ENCODE data around the gene FAM13A. TPM values are rescaled to one million over a fixed set of nuclear protein-coding genes. Genes with fewer than 3 reads are reported as not detected.

FAM13A gene
- total and polyA plus RNA-seq, 8 donors: 6.0 to 132 (median 45.7) TPM

GRCh38 chr4:88830598-88830997 lies 226.4 kb downstream of the FAM13A start:
- Histone ChIP-seq H3K4me1 (peaks cover 0 to 5% (median 0%) of the 10 kb centered on the region in 4 donors), H3K36me3 (no peaks in the 10 kb centered on the region), H3K27me3 (no peaks in the 10 kb centered on the region), H3K9me3 (no peaks in the 10 kb centered on the region), H3K27ac (no peak overlapping the region), H3K4me3 (no peak overlapping the region)
- TF ChIP-seq EP300 (IDR thresholded peaks at IDR 0.05) (no peak), CTCF (IDR thresholded peaks at IDR 0.05) (no peak), POLR2AphosphoS5 (IDR thresholded peaks at IDR 0.05) (no peak), POLR2A (IDR thresholded peaks at IDR 0.05) (no peak)
- no peak for DNase-seq
- WGBS, 5 donors: 67 to 74% (median 71%) methylated on average over 2 of the region's 2 CpGs
- intact Hi-C loops (cut with DNase I; ENCODE audit: low total_unique reads): no loop called here

- intact Hi-C loops (cut with DNase I; ENCODE audit: low total_unique reads): no loop called here
- Histone ChIP-seq H3K27ac (no peak overlapping the region), H3K9me3 (no peaks in the 10 kb centered on the region), H3K27me3 (no peaks in the 10 kb centered on the region), H3K4me1 (peaks cover 0 to 9% (median 1%) of the 10 kb centered on the region in 4 donors), H3K36me3 (no peaks in the 10 kb centered on the region), H3K4me3 (no peak overlapping the region)
- TF ChIP-seq POLR2A (IDR thresholded peaks at IDR 0.05) (no peak), POLR2AphosphoS5 (IDR thresholded peaks at IDR 0.05) (peak in 1 of 3 donors; percentile 5)
- no peak for DNase-seq
- WGBS, 5 donors: 0 to 85% (median 38%) methylated on average over 1 of the region's 1 CpG
Observed at GRCh38 chr4:88828842-88829571, 228.0 kb downstream of the FAM13A start.

- Histone ChIP-seq H3K36me3 (no peaks in the 10 kb centered on the region), H3K27me3 (no peaks in the 10 kb centered on the region), H3K4me3 (no peak overlapping the region), H3K9me3 (no peaks in the 10 kb centered on the region), H3K27ac (no peak overlapping the region), H3K4me1 (peaks cover 0 to 12% (median 5%) of the 10 kb centered on the region in 4 donors)
- TF ChIP-seq POLR2AphosphoS5 (IDR thresholded peaks at IDR 0.05) (no peak), CTCF (IDR thresholded peaks at IDR 0.05) (no peak), EP300 (IDR thresholded peaks at IDR 0.05) (no peak), POLR2A (IDR thresholded peaks at IDR 0.05) (no peak)
- WGBS, 5 donors: 55 to 70% (median 59%) methylated on average over 2 of the region's 2 CpGs
- no peak for DNase-seq
- intact Hi-C loops (cut with DNase I; ENCODE audit: low total_unique reads): no loop called here
Observed at GRCh38 chr4:88827442-88827841, 229.5 kb downstream of the FAM13A start.

GRCh38 chr4:88826771-88827170 lies 230.2 kb downstream of the FAM13A start:
- intact Hi-C loops (cut with DNase I; ENCODE audit: low total_unique reads): no loop called here
- WGBS, 5 donors: 76 to 96% (median 87%) methylated on average over 2 of the region's 2 CpGs
- no peak for DNase-seq
- no peaks in the 10 kb centered on the region for H3K36me3 ChIP-seq
- no peaks in the 10 kb centered on the region for H3K9me3 ChIP-seq
- no peaks in the 10 kb centered on the region for H3K27me3 ChIP-seq
- H3K4me1 ChIP-seq: peaks cover 0 to 12% (median 5%) of the 10 kb centered on the region in 4 donors
- no peak overlapping the region for H3K27ac ChIP-seq
- no peak overlapping the region for H3K4me3 ChIP-seq
- TF ChIP-seq CTCF (IDR thresholded peaks at IDR 0.05) (no peak), EP300 (IDR thresholded peaks at IDR 0.05) (no peak), POLR2AphosphoS5 (IDR thresholded peaks at IDR 0.05) (no peak), POLR2A (IDR thresholded peaks at IDR 0.05) (no peak)

GRCh38 chr4:88825931-88826330 lies 231.1 kb downstream of the FAM13A start:
- WGBS, 5 donors: 82 to 90% (median 85%) methylated on average over 2 of the region's 2 CpGs
- Histone ChIP-seq H3K9me3 (no peaks in the 10 kb centered on the region), H3K27me3 (no peaks in the 10 kb centered on the region), H3K4me3 (no peak overlapping the region), H3K36me3 (no peaks in the 10 kb centered on the region), H3K4me1 (peaks cover 0 to 12% (median 6%) of the 10 kb centered on the region in 4 donors), H3K27ac (no peak overlapping the region)
- intact Hi-C loops (cut with DNase I; ENCODE audit: low total_unique reads): no loop called here
- TF ChIP-seq CTCF (IDR thresholded peaks at IDR 0.05) (no peak), POLR2A (IDR thresholded peaks at IDR 0.05) (no peak), POLR2AphosphoS5 (IDR thresholded peaks at IDR 0.05) (no peak), EP300 (IDR thresholded peaks at IDR 0.05) (no peak)
- no peak for DNase-seq
